ENCODE results near the gene ZSWIM3. TPM values are rescaled to one million over a fixed set of nuclear protein-coding genes. Genes with fewer than 3 reads are reported as not detected.

ZSWIM3 gene
- total and polyA plus RNA-seq, 2 of the 13 experiments (the other 11 are each of a cell fraction or from before 2014, with no cell fraction given), result 5.2 to 5.8 TPM

DNA sequence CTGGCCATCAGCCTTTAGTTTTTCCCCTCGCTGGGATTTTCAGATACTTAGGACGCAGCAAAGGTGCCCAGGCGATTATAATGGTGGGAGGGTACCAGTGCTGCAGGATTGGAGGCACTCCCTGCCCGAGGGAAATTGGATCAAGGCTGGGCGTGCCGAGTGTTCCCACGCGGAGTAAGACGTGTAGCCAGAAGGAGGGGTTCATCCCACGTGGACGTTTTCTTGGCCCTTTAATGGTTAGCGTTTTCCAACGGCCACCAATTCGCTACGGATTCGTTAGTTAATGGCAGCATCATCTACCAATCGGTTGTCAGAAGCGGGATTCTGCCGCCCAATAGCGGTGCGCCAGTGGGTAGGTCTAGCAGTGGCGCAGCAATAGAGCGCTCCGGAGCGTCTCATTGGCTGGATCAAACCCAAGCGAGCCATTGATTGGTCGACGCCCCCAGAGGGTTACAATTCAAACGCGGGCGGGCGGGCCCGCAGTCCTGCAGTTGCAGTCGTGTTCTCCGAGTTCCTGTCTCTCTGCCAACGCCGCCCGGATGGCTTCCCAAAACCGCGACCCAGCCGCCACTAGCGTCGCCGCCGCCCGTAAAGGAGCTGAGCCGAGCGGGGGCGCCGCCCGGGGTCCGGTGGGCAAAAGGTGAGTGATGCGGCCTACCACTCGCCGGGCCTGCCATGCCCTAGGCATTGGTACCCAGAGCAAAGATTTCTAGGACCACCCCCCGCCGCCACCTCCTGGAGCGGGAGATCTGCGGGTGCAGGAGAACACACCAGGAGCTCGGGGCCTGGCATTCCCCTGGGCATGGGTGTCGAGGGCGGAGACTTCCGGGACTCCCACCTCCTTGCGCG lies 45.0 kb upstream of the ZSWIM3 start, which contains the start of gene UBE2C (continued):
- TF ChIP-seq, protein P1, sequence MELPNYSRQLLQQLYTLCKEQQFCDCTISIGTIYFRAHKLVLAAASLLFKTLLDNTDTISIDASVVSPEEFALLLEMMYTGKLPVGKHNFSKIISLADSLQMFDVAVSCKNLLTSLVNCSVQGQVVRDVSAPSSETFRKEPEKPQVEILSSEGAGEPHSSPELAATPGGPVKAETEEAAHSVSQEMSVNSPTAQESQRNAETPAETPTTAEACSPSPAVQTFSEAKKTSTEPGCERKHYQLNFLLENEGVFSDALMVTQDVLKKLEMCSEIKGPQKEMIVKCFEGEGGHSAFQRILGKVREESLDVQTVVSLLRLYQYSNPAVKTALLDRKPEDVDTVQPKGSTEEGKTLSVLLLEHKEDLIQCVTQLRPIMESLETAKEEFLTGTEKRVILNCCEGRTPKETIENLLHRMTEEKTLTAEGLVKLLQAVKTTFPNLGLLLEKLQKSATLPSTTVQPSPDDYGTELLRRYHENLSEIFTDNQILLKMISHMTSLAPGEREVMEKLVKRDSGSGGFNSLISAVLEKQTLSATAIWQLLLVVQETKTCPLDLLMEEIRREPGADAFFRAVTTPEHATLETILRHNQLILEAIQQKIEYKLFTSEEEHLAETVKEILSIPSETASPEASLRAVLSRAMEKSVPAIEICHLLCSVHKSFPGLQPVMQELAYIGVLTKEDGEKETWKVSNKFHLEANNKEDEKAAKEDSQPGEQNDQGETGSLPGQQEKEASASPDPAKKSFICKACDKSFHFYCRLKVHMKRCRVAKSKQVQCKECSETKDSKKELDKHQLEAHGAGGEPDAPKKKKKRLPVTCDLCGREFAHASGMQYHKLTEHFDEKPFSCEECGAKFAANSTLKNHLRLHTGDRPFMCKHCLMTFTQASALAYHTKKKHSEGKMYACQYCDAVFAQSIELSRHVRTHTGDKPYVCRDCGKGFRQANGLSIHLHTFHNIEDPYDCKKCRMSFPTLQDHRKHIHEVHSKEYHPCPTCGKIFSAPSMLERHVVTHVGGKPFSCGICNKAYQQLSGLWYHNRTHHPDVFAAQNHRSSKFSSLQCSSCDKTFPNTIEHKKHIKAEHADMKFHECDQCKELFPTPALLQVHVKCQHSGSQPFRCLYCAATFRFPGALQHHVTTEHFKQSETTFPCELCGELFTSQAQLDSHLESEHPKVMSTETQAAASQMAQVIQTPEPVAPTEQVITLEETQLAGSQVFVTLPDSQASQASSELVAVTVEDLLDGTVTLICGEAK (IDR thresholded peaks at IDR 0.05), result no peak
- TF ChIP-seq, protein P1 (CRISPR knock-in tag; IDR thresholded peaks at IDR 0.05), result no peak; the same call in 1 of the 2 replicates
- TF ChIP-seq JUND (CRISPR knock-in tag; IDR thresholded peaks at IDR 0.05) (0 out of 2 replicates have a peak, but pooled peaks have one; percentile 32), ZNF12 (CRISPR knock-in tag; IDR thresholded peaks at IDR 0.05) (no peak), MAFF (IDR thresholded peaks at IDR 0.05; ENCODE audit: low read depth, low read length) (no peak), ZNF546 (CRISPR knock-in tag; conservative IDR thresholded peaks at IDR 0.05) (no peak), CBX2 (IDR thresholded peaks at IDR 0.05; ENCODE audit: low read depth, low read length) (no peak), CBX2 (CRISPR knock-in tag; IDR thresholded peaks at IDR 0.05; ENCODE audit: low read depth) (no peak), CC2D1A (CRISPR knock-in tag; IDR thresholded peaks at IDR 0.05) (peak; percentile 84), SOX13 (IDR thresholded peaks at IDR 0.05) (no peak), SOX13 (CRISPR knock-in tag; conservative IDR thresholded peaks at IDR 0.05 in 1 of 2, IDR thresholded peaks at IDR 0.05 in 1 of 2) (no peak), POLR2G (IDR thresholded peaks at IDR 0.05; ENCODE audit: low read depth, low read length) (peak; percentile 67; the same call in 1 of the 2 replicates), SIN3A (IDR thresholded peaks at IDR 0.05; ENCODE audit: borderline replicate concordance, low read depth, low read length) (peak; percentile 99)
- TF ChIP-seq, protein P2, sequence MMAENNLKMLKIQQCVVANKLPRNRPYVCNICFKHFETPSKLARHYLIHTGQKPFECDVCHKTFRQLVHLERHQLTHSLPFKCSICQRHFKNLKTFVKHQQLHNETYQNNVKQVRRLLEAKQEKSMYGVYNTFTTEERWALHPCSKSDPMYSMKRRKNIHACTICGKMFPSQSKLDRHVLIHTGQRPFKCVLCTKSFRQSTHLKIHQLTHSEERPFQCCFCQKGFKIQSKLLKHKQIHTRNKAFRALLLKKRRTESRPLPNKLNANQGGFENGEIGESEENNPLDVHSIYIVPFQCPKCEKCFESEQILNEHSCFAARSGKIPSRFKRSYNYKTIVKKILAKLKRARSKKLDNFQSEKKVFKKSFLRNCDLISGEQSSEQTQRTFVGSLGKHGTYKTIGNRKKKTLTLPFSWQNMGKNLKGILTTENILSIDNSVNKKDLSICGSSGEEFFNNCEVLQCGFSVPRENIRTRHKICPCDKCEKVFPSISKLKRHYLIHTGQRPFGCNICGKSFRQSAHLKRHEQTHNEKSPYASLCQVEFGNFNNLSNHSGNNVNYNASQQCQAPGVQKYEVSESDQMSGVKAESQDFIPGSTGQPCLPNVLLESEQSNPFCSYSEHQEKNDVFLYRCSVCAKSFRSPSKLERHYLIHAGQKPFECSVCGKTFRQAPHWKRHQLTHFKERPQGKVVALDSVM (CRISPR knock-in tag; IDR thresholded peaks at IDR 0.05), result no peak
- TF ChIP-seq, protein P3, sequence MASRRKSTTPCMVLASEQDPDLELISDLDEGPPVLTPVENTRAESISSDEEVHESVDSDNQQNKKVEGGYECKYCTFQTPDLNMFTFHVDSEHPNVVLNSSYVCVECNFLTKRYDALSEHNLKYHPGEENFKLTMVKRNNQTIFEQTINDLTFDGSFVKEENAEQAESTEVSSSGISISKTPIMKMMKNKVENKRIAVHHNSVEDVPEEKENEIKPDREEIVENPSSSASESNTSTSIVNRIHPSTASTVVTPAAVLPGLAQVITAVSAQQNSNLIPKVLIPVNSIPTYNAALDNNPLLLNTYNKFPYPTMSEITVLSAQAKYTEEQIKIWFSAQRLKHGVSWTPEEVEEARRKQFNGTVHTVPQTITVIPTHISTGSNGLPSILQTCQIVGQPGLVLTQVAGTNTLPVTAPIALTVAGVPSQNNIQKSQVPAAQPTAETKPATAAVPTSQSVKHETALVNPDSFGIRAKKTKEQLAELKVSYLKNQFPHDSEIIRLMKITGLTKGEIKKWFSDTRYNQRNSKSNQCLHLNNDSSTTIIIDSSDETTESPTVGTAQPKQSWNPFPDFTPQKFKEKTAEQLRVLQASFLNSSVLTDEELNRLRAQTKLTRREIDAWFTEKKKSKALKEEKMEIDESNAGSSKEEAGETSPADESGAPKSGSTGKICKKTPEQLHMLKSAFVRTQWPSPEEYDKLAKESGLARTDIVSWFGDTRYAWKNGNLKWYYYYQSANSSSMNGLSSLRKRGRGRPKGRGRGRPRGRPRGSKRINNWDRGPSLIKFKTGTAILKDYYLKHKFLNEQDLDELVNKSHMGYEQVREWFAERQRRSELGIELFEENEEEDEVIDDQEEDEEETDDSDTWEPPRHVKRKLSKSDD (CRISPR knock-in tag; IDR thresholded peaks at IDR 0.05; ENCODE audit: low read depth), result no peak

All from HepG2 (cell line).